Measurements from ENCODE around the gene TRIP13.

TRIP13 gene

GRCh38 chr5:891837-892393, 769 bp upstream of the TRIP13 start:
- no peak for TF ChIP-seq SIN3A (IDR thresholded peaks at IDR 0.05; ENCODE audit: borderline replicate concordance, insufficient read depth, low read length)
- TF ChIP-seq FOXP2 (optimal IDR thresholded peaks at IDR 0.05; ENCODE audit: borderline replicate concordance, extremely low read depth, extremely low read length, insufficient read depth) = no peak
- no peak for TF ChIP-seq REST (IDR thresholded peaks at IDR 0.05; ENCODE audit: insufficient read depth in 1 of 2, low read depth in 2 of 2, low read length in 2 of 2)
- TF ChIP-seq POLR2AphosphoS5 (IDR thresholded peaks at IDR 0.05; ENCODE audit: low read depth, low read length) = no peak
- no peak for TF ChIP-seq TAF1 (IDR thresholded peaks at IDR 0.05; ENCODE audit: borderline replicate concordance, insufficient read depth, low read length)

GRCh38 chr5:893137-893506, 438 bp downstream of the TRIP13 start:
- no peak for TF ChIP-seq TAF1 (IDR thresholded peaks at IDR 0.05; ENCODE audit: borderline replicate concordance, insufficient read depth, low read length)
- TF ChIP-seq SIN3A (IDR thresholded peaks at IDR 0.05; ENCODE audit: borderline replicate concordance, insufficient read depth, low read length) = no peak
- no peak for TF ChIP-seq POLR2AphosphoS5 (IDR thresholded peaks at IDR 0.05; ENCODE audit: low read depth, low read length)
- TF ChIP-seq REST (IDR thresholded peaks at IDR 0.05; ENCODE audit: insufficient read depth in 1 of 2, low read depth in 2 of 2, low read length in 2 of 2) = no peak
- no peak for TF ChIP-seq FOXP2 (optimal IDR thresholded peaks at IDR 0.05; ENCODE audit: borderline replicate concordance, extremely low read depth, extremely low read length, insufficient read depth)

GRCh38 chr5:893711-894110, 1.0 kb downstream of the TRIP13 start:
- TF ChIP-seq REST (IDR thresholded peaks at IDR 0.05; ENCODE audit: insufficient read depth in 1 of 2, low read depth in 2 of 2, low read length in 2 of 2) = no peak
- no peak for TF ChIP-seq SIN3A (IDR thresholded peaks at IDR 0.05; ENCODE audit: borderline replicate concordance, insufficient read depth, low read length)
- TF ChIP-seq FOXP2 (optimal IDR thresholded peaks at IDR 0.05; ENCODE audit: borderline replicate concordance, extremely low read depth, extremely low read length, insufficient read depth) = no peak
- no peak for TF ChIP-seq TAF1 (IDR thresholded peaks at IDR 0.05; ENCODE audit: borderline replicate concordance, insufficient read depth, low read length)
- TF ChIP-seq POLR2AphosphoS5 (IDR thresholded peaks at IDR 0.05; ENCODE audit: low read depth, low read length) = no peak

GRCh38 chr5:900781-901180, 8.1 kb downstream of the TRIP13 start:
- no peak for TF ChIP-seq TAF1 (IDR thresholded peaks at IDR 0.05; ENCODE audit: borderline replicate concordance, insufficient read depth, low read length)
- no peak for TF ChIP-seq FOXP2 (optimal IDR thresholded peaks at IDR 0.05; ENCODE audit: borderline replicate concordance, extremely low read depth, extremely low read length, insufficient read depth)
- no peak for TF ChIP-seq SIN3A (IDR thresholded peaks at IDR 0.05; ENCODE audit: borderline replicate concordance, insufficient read depth, low read length)
- TF ChIP-seq REST (IDR thresholded peaks at IDR 0.05; ENCODE audit: insufficient read depth in 1 of 2, low read depth in 2 of 2, low read length in 2 of 2) = no peak
- TF ChIP-seq POLR2AphosphoS5 (IDR thresholded peaks at IDR 0.05; ENCODE audit: low read depth, low read length) = no peak

Data from PFSK-1 (cell line).